GM21367 (cell line): ENCODE measurements around the gene BPIFB6.

ENCODE experiments used
- ATAC-seq: cut with Tn5 transposase; IDR thresholded peaks from one replicate; pipeline ENCODE4 v1.9.1; 2021; ENCODE audit not compliant: unreplicated experiment

The BPIFB6 gene

GRCh38 chr20:33059741-33060390 lies 28.4 kb downstream of the BPIFB6 start:
- ATAC-seq, result no peak

GRCh38 chr20:33061658-33062028 lies 30.2 kb downstream of the BPIFB6 start:
- ATAC-seq, result no peak

- no peak for ATAC-seq
Measured at GRCh38 chr20:33062105-33062824, 30.8 kb downstream of the BPIFB6 start.

- no peak for ATAC-seq
Measured at GRCh38 chr20:33062825-33063149, 31.3 kb downstream of the BPIFB6 start.

GRCh38 chr20:33063271-33063670 lies 31.8 kb downstream of the BPIFB6 start:
- no peak for ATAC-seq

GRCh38 chr20:33064572-33065287 lies 33.3 kb downstream of the BPIFB6 start:
- no peak for ATAC-seq

- ATAC-seq, result no peak
Measured at GRCh38 chr20:33065785-33066184, 34.3 kb downstream of the BPIFB6 start.

GRCh38 chr20:33067806-33068205 lies 36.4 kb downstream of the BPIFB6 start:
- ATAC-seq, result no peak

- ATAC-seq, result no peak
Measured at GRCh38 chr20:33068251-33068939, 36.9 kb downstream of the BPIFB6 start.

- no peak for ATAC-seq
Measured at GRCh38 chr20:33069673-33070072, 38.2 kb downstream of the BPIFB6 start.

- ATAC-seq, result no peak
Measured at GRCh38 chr20:33070111-33071053, 38.9 kb downstream of the BPIFB6 start.

GRCh38 chr20:33071198-33071597 lies 39.8 kb downstream of the BPIFB6 start:
- no peak for ATAC-seq

GRCh38 chr20:33072362-33072761 lies 40.9 kb downstream of the BPIFB6 start:
- no peak for ATAC-seq

- no peak for ATAC-seq
Measured at GRCh38 chr20:33072813-33073212, 41.4 kb downstream of the BPIFB6 start.

- ATAC-seq, result no peak
Measured at GRCh38 chr20:33074675-33075074, 43.2 kb downstream of the BPIFB6 start.

- no peak for ATAC-seq
Measured at GRCh38 chr20:33075281-33075680, 43.8 kb downstream of the BPIFB6 start.

GRCh38 chr20:33076662-33077372 lies 45.4 kb downstream of the BPIFB6 start:
- ATAC-seq, result no peak

GRCh38 chr20:33079259-33079658 lies 47.8 kb downstream of the BPIFB6 start, which contains the start of gene BPIFB4:
Gene BPIFB4 (plus strand): TSS chr20:33079643. CDS start chr20:33081527, 1,884 bp downstream.
- no peak for ATAC-seq

GRCh38 chr20:33081411-33082154 lies 50.1 kb downstream of the BPIFB6 start:
- ATAC-seq, result no peak
